IMR-90 (cell line): ENCODE measurements around the gene NEURL1. TPM values are rescaled to one million over a fixed set of nuclear protein-coding genes. Genes with fewer than 3 reads are reported as not detected.

Source experiments
- ATAC-seq: fragments of 200-7000 bp; cut with Tn5 transposase; 2 replicates; pipeline ENCODE4 v1.9.1; 2020; ENCODE audit warnings: low read depth, mild to moderate bottlenecking, moderate library complexity
- BruUV-seq: library from RNA; stranded (reverse); fragments of 400-500 nt; replicated peaks from 2 replicates; lab custom pipeline; 2021; lab: Mats Ljungman, UMichigan
- CTCF ChIA-PET: fragments of 300-600 bp; formaldehyde crosslinking; extraction: SDS; loops from one replicate; lab custom pipeline; 2021; ENCODE audit warnings: antibody characterized with exemption; lab: Yijun Ruan, JAX
- POLR2A ChIA-PET: fragments of 300-600 bp; sonication (Branson Sonifier 250); formaldehyde crosslinking; loops from one replicate; lab custom pipeline; 2022; ENCODE audit warnings: antibody characterized with exemption; ENCODE audit not compliant: unreplicated experiment; lab: Charles Lee
- DNase-seq: peaks from one replicate; pipeline ENCODE4 v3.0.0; 2013
- H2AFZ ChIP-seq: replicated peaks from 2 replicates; pipeline ENCODE3; 2013; ENCODE audit warnings: low read length, mild to moderate bottlenecking; ENCODE audit not compliant: poor library complexity
- H2AK5ac ChIP-seq: 2 replicates; pipeline ENCODE4 v1.6.1; 2013; ENCODE audit warnings: low read depth, low read length, inconsistent platforms
- H2AK9ac ChIP-seq: replicated peaks from 2 replicates; pipeline ENCODE3; 2013; ENCODE audit warnings: mild to moderate bottlenecking, low read depth, low read length, moderate library complexity; ENCODE audit not compliant: poor library complexity
- H2BK120ac ChIP-seq: 2 replicates; pipeline ENCODE4 v1.6.1; 2013; ENCODE audit warnings: low read depth, low read length, inconsistent platforms
- H2BK15ac ChIP-seq: 3 replicates; pipeline ENCODE4 v1.6.1; 2013; ENCODE audit warnings: low read depth, low read length, inconsistent platforms
- H2BK20ac ChIP-seq: 2 replicates; pipeline ENCODE4 v1.6.1; 2013; ENCODE audit warnings: low read depth, mild to moderate bottlenecking, inconsistent platforms, low read length, moderate library complexity
- H2BK5ac ChIP-seq: 2 replicates; pipeline ENCODE4 v1.6.1; 2013; ENCODE audit warnings: mild to moderate bottlenecking, low read depth, low read length, inconsistent platforms; ENCODE audit not compliant: poor library complexity, severe bottlenecking
- H3K14ac ChIP-seq: replicated peaks from 2 replicates; pipeline ENCODE4 v1.6.1; 2013; ENCODE audit warnings: low read depth, low read length, inconsistent platforms
- H3K18ac ChIP-seq: 2 replicates; pipeline ENCODE4 v1.6.1; 2013; ENCODE audit warnings: low read depth, low read length, control low read depth
- H3K23ac ChIP-seq: 2 replicates; pipeline ENCODE4 v1.6.1; 2013; ENCODE audit warnings: low read depth, low read length, inconsistent platforms
- H3K27ac ChIP-seq: 2 replicates; pipeline ENCODE4 v1.5.1; 2013; ENCODE audit warnings: mild to moderate bottlenecking, control low read depth, low read length; ENCODE audit not compliant: insufficient read depth
- H3K27me3 ChIP-seq: 2 replicates; pipeline ENCODE4 v1.6.1; 2013; ENCODE audit warnings: low read length; ENCODE audit not compliant: control insufficient read depth, insufficient read depth
- H3K36me3 ChIP-seq: 2 replicates; pipeline ENCODE4 v1.6.1; 2013; ENCODE audit warnings: low read length, mixed read lengths; ENCODE audit not compliant: control insufficient read depth, insufficient read depth
- H3K4ac ChIP-seq: 2 replicates; pipeline ENCODE4 v1.6.1; 2013; ENCODE audit warnings: low read depth, low read length, inconsistent platforms
- H3K4me1 ChIP-seq: 2 replicates; pipeline ENCODE4 v1.6.1; 2013; ENCODE audit warnings: low read length, mixed read lengths; ENCODE audit not compliant: control insufficient read depth, insufficient read depth
- H3K4me2 ChIP-seq: 2 replicates; pipeline ENCODE4 v1.6.1; 2013; ENCODE audit warnings: low read depth, mild to moderate bottlenecking, control low read depth, low read length, moderate library complexity
- H3K4me3 ChIP-seq: 2 replicates; pipeline ENCODE4 v1.5.1; 2013; ENCODE audit warnings: low read depth, mild to moderate bottlenecking, control low read depth, low read length, moderate library complexity; ENCODE audit not compliant: insufficient read depth
- H3K56ac ChIP-seq: 2 replicates; pipeline ENCODE4 v1.6.1; 2013; ENCODE audit warnings: low read length, inconsistent platforms; ENCODE audit not compliant: insufficient read depth; ENCODE audit errors: extremely low read depth
- H3K79me1 ChIP-seq, 2 experiments: 2 replicates each; pipeline ENCODE4 v1.6.1; 2013; ENCODE audit warnings: low read length in 2 of 2, inconsistent platforms in 1 of 2, low read depth in 1 of 2
- H3K9ac ChIP-seq: 2 replicates; pipeline ENCODE4 v1.6.1; 2013; ENCODE audit warnings: low read depth, low read length, control low read depth
- H3K9me1 ChIP-seq: 2 replicates; pipeline ENCODE4 v1.6.1; 2013; ENCODE audit warnings: low read length, inconsistent platforms; ENCODE audit not compliant: insufficient read depth
- H3K9me3 ChIP-seq: 2 replicates; pipeline ENCODE4 v1.6.1; 2013; ENCODE audit warnings: low read length; ENCODE audit not compliant: control insufficient read depth, insufficient read depth
- H4K20me1 ChIP-seq: 2 replicates; pipeline ENCODE4 v1.6.1; 2013; ENCODE audit warnings: low read length, inconsistent platforms; ENCODE audit not compliant: insufficient read depth
- H4K5ac ChIP-seq: 2 replicates; pipeline ENCODE4 v1.6.1; 2013; ENCODE audit warnings: mild to moderate bottlenecking, low read depth, low read length, control low read depth
- H4K8ac ChIP-seq, 2 experiments: 2 replicates each; pipeline ENCODE4 v1.6.1; 2013; ENCODE audit warnings: low read depth in 2 of 2, low read length in 2 of 2, control low read depth in 1 of 2, inconsistent platforms in 1 of 2
- H4K91ac ChIP-seq: 2 replicates; pipeline ENCODE4 v1.6.1; 2013; ENCODE audit warnings: low read depth, low read length, inconsistent platforms; ENCODE audit not compliant: insufficient read depth
- BHLHE40 ChIP-seq: fragments of 150-350 bp; IDR thresholded peaks from 2 replicates; pipeline ENCODE4 v1.6.1; 2016; ENCODE audit warnings: mild to moderate bottlenecking, low read depth, low read length
- CEBPB ChIP-seq: IDR thresholded peaks from 2 replicates; pipeline ENCODE4 v1.6.1; 2012; ENCODE audit warnings: low read depth, low read length, improper control_type of control experiment
- CHD1 ChIP-seq: IDR thresholded peaks from 2 replicates; pipeline ENCODE4 v1.6.1; 2012; ENCODE audit warnings: low read depth, low read length, improper control_type of control experiment
- ELK1 ChIP-seq: fragments of 150-350 bp; IDR thresholded peaks from 2 replicates; pipeline ENCODE4 v1.6.1; 2016; ENCODE audit warnings: low read depth, mild to moderate bottlenecking, low read length, moderate library complexity, borderline replicate concordance
- FOS ChIP-seq: fragments of 150-350 bp; IDR thresholded peaks from 2 replicates; pipeline ENCODE4 v1.6.1; 2016; ENCODE audit warnings: low read depth, low read length
- MAFK ChIP-seq: IDR thresholded peaks from 2 replicates; pipeline ENCODE4 v1.6.1; 2012; ENCODE audit warnings: low read depth, low read length, improper control_type of control experiment
- MAZ ChIP-seq: IDR thresholded peaks from 2 replicates; pipeline ENCODE4 v1.6.1; 2012; ENCODE audit warnings: low read depth, mild to moderate bottlenecking, low read length, improper control_type of control experiment, moderate library complexity, borderline replicate concordance
- MXI1 ChIP-seq: IDR thresholded peaks from 2 replicates; pipeline ENCODE4 v1.6.1; 2012; ENCODE audit warnings: low read depth, mild to moderate bottlenecking, low read length, moderate library complexity, borderline replicate concordance
- NFE2L2 ChIP-seq: fragments of 150-350 bp; IDR thresholded peaks from 2 replicates; pipeline ENCODE4 v1.6.1; 2016; ENCODE audit warnings: low read depth, mild to moderate bottlenecking, low read length
- POLR2A ChIP-seq: IDR thresholded peaks from 2 replicates; pipeline ENCODE4 v1.6.1; 2012; ENCODE audit warnings: mild to moderate bottlenecking, low read depth, low read length
- RAD21 ChIP-seq: IDR thresholded peaks from 2 replicates; pipeline ENCODE4 v1.6.1; 2012; ENCODE audit warnings: low read length, improper control_type of control experiment
- RCOR1 ChIP-seq: IDR thresholded peaks from 2 replicates; pipeline ENCODE4 v1.6.1; 2012; ENCODE audit warnings: mild to moderate bottlenecking, low read length, improper control_type of control experiment; ENCODE audit not compliant: insufficient replicate concordance
- SMC3 ChIP-seq: fragments of 150-350 bp; IDR thresholded peaks from 2 replicates; pipeline ENCODE4 v1.6.1; 2016; ENCODE audit warnings: low read depth, mild to moderate bottlenecking, antibody characterized with exemption, low read length, moderate library complexity
- USF2 ChIP-seq: fragments of 150-350 bp; IDR thresholded peaks from 2 replicates; pipeline ENCODE4 v1.6.1; 2017; ENCODE audit warnings: mild to moderate bottlenecking, antibody characterized with exemption, low read length, low read depth
- WGBS, 2 experiments: methylation state at CpG; one replicate each; pipeline versions ENCODE4 v1.1.5 to v1.1.7; 2013; ENCODE audit warnings: missing lambda C conversion rate in 2 of 2; ENCODE audit not compliant: insufficient read length in 1 of 2; ENCODE audit errors: extremely low coverage in 2 of 2; 5-methylcytosine and 5-hydroxymethylcytosine counted together
- dilution Hi-C: fragments of 300-500 bp; cut with HindIII; formaldehyde crosslinking; loops from one replicate; pipeline ENCODE4 v1.14.3; 2018; ENCODE audit warnings: low sequenced_read_pairs; ENCODE audit not compliant: unreplicated experiment
- in situ Hi-C: fragments of 300-500 bp; cut with MboI; formaldehyde crosslinking; loops from 3 replicates; pipeline ENCODE4 v1.14.3; 2019; ENCODE audit warnings: low sequenced_read_pairs, inconsistent platforms, mixed read lengths
- intact Hi-C: fragments of 100-400 bp; cut with micrococcal nuclease; formaldehyde crosslinking; loops from 2 replicates; pipeline ENCODE4 v1.10.0; 2022
- polyA plus RNA-seq, 3 experiments: library from polyadenylated mRNA; depleted of rRNA; stranded (reverse); fragments of >200 nt; gene quantifications; 2 replicates each; pipeline ENCODE4 v1.2.3, GENCODE V29; 2012; ENCODE audit warnings: low replicate concordance in 1 of 3
- total RNA-seq: library from RNA; depleted of rRNA; stranded (reverse); fragments of >200 nt; gene quantifications from 2 replicates; pipeline ENCODE4 v1.2.3, GENCODE V29; 2012
- TF ChIP-seq, protein P1 (sequence below): conservative IDR thresholded peaks from 2 replicates; pipeline ENCODE4 v1.5.1; 2012; ENCODE audit warnings: mild to moderate bottlenecking, low read depth, low read length, improper control_type of control experiment

Gene NEURL1
- total and polyA plus RNA-seq, 2 of the 4 experiments (the other 2 are of a cell fraction): 0.36 to 0.82 TPM

GRCh38 chr10:103543617-103544525 is 50.4 kb downstream of the NEURL1 start:
- Histone ChIP-seq H2BK20ac (no peak overlapping the region), H2BK5ac (no peak overlapping the region), H2BK15ac (no peak overlapping the region), H3K27ac (no peak overlapping the region), H4K91ac (no peak overlapping the region), H3K27me3 (peaks cover 86% of the 10 kb centered on the region), H3K4ac (no peak overlapping the region), H3K9me3 (no peaks in the 10 kb centered on the region), H2AFZ (no peak overlapping the region), H4K5ac (no peak overlapping the region), H3K36me3 (no peaks in the 10 kb centered on the region), H3K79me1 (no peaks in the 10 kb centered on the region), H3K14ac (no peak overlapping the region), H2AK5ac (no peak overlapping the region), H3K9me1 (no peaks in the 10 kb centered on the region; the same call in 1 of the 2 replicates), H3K23ac (no peak overlapping the region), H2AK9ac (no peak overlapping the region), H4K20me1 (peaks cover 16% of the 10 kb centered on the region; the same call in 1 of the 2 replicates), H3K4me2 (no peak overlapping the region), H3K4me3 (no peak overlapping the region), H4K8ac (no peak overlapping the region), H3K56ac (no peak overlapping the region), H3K9ac (no peak overlapping the region), H2BK120ac (no peak overlapping the region), H3K4me1 (peaks cover 3% of the 10 kb centered on the region; the same call in 1 of the 2 replicates), H3K18ac (no peak overlapping the region)
- intact Hi-C loops: no loop called here
- DNase-seq (no peak), ATAC-seq (no peak)
- no TSS peak for BruUV-seq
- dilution Hi-C loops: no loop called here
- ChIA-PET CTCF (no interaction called here), POLR2A (no interaction called here)
- 78% methylated on average over 8 of the region's 9 CpGs; no CpG with 5 or more reads in 1 of the 2 experiments for WGBS, 2 experiments
- in situ Hi-C loops: no loop called here
- TF ChIP-seq, protein P1, sequence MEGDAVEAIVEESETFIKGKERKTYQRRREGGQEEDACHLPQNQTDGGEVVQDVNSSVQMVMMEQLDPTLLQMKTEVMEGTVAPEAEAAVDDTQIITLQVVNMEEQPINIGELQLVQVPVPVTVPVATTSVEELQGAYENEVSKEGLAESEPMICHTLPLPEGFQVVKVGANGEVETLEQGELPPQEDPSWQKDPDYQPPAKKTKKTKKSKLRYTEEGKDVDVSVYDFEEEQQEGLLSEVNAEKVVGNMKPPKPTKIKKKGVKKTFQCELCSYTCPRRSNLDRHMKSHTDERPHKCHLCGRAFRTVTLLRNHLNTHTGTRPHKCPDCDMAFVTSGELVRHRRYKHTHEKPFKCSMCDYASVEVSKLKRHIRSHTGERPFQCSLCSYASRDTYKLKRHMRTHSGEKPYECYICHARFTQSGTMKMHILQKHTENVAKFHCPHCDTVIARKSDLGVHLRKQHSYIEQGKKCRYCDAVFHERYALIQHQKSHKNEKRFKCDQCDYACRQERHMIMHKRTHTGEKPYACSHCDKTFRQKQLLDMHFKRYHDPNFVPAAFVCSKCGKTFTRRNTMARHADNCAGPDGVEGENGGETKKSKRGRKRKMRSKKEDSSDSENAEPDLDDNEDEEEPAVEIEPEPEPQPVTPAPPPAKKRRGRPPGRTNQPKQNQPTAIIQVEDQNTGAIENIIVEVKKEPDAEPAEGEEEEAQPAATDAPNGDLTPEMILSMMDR: no peak
- TF ChIP-seq RAD21 (no peak), MAZ (no peak), MAFK (no peak), ELK1 (no peak), CHD1 (no peak), FOS (no peak), USF2 (no peak), MXI1 (no peak), POLR2A (no peak), CEBPB (no peak), NFE2L2 (no peak), BHLHE40 (no peak), RCOR1 (no peak), SMC3 (no peak)
